HL-60/S4 treated with phorbol 12-myristate 13-acetate at 8.2 ng/mL for 4 days and 3 days (cell line): Measurements from ENCODE around the gene ARMC12.

Experiments
- in situ Hi-C: fragments of 300-500 bp; cut with MboI; formaldehyde crosslinking; loops from 2 replicates; pipeline ENCODE4 v1.15.0; 2022; ENCODE audit warnings: low sequenced_read_pairs

ARMC12 gene

DNA sequence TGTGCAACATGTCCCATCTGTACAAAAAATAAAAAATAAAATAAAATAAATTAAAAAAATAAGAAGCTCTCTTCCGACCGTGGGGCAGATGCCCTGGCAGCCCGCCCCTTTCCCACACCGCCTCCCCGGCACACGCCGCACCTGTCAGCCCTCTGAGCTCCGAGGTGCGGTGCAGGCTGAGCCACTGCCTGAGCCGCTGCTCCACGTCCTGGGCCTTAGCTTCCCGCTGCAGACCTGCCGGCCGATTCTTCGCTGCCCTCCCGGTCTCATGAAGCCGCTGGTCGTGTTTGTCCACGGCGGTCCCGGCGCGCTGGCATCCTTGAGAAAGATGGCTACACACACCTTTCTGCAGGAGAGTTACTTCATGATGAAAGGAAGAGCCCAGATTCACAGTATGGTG lies 28.9 kb downstream of the ARMC12 start:
- in situ Hi-C loops: no loop called here

DNA sequence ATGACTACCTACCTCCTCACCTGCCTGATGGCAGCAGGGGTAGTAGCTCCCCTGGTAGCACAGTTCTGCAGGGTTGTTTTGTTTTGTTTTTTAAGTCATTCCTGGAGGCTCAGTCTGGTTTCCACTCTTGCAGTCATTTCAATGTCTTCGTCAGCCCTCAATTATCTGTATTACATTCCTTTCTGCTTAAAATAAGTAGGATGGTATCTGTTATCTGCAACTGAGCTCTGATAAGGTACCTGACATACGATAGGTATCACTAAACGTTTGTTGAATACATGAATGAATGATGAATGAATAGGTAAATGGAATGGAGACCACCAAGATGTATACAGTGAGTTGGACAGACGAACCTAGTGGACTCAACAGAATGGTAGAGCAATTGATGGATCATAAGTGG lies 32.4 kb downstream of the ARMC12 start:
- in situ Hi-C loops: no loop called here

DNA sequence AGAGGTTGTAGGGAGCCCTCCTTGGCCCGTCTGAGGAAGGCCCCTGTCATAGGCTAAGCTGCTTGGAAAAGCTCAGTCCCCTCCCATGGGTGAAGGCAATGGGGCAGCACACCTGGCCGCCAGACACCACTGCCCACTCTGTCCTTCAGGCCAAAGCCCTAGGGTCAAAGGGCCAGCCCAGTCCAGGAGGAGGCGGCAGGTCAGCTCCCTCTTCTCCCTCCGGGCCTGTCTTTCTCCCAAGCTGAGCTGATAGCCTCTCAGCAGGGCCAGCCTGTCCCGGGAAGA lies 34.5 kb downstream of the ARMC12 start:
- in situ Hi-C loops: no loop called here

DNA sequence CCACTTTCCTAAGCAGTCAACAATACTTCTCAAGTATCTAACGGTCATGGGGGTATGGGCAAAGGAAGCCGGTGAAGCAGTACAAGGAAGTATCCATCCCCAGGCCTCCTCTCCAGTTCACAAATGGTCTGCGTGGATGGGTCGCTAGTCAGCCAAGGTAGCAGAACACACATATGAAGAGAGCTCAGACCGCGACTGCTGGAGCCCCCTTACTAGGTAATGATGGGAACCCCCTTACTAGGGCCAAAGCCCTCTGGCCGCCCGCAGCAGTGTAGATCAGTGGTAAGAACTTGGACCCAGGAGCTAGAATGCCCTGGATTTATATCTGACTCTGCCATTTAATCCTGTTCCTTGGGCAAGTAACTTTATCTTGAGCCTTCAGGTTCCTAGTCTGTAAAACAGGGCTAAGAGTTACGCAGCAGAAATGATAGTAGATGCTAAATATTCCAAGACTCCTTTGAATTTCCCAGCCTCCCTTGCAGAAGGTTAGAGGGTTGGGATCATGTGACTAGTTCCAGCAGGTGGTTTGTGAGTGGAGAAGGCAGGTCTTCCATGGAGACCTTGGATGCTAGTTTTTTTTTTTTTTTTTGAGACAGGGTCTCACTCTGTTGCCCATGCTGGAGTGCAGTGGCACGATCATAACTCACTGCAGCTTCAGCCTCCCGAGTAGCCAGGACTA lies 37.4 kb downstream of the ARMC12 start:
- in situ Hi-C loops: no loop called here

- in situ Hi-C loops: no loop called here
Measured at GRCh38 chr6:35775031-35775430, 38.2 kb downstream of the ARMC12 start.

GRCh38 chr6:35776364-35777215 lies 39.8 kb downstream of the ARMC12 start, which contains the start of gene CLPSL2:
Gene CLPSL2, plus strand, starts transcription at chr6:35776598. Its CDS starts 21 bp downstream, at chr6:35776619.
- in situ Hi-C loops: no loop called here

DNA sequence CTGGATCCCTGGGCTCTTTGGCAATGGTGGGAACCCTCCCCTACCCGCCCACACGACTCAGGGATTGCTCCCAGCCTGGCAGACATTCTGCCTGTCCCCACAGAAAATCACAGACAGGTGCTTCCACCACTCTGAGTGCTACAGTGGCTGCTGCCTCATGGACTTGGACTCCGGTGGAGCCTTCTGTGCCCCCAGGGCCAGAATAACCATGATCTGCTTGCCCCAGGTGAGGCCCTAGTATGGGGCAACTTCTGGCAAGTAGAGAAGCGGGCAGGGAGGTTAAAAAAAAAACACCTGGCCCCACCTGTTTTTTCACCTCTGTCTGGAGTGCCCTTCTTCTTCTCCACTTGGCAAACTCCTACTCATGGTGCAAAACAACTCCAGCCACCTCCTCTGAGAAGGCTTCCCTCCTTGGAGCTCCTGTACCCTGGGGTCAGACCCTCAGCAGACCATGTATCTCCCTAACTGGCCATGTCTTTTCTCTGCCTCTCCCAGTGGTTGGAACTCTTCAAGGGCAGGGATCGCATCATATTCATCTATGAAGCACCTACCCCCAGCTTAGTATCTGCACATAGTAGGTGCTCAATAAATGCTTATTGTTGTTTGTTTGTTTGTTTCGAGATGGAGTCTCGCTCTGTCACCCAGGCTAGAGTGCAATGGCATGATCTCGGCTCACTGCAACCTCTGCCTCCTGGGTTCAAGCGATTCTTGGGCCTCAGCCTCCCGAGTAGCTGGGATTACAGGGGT lies 40.7 kb downstream of the ARMC12 start:
- in situ Hi-C loops: no loop called here

GRCh38 chr6:35778437-35778836 lies 41.6 kb downstream of the ARMC12 start:
- in situ Hi-C loops: no loop called here

DNA sequence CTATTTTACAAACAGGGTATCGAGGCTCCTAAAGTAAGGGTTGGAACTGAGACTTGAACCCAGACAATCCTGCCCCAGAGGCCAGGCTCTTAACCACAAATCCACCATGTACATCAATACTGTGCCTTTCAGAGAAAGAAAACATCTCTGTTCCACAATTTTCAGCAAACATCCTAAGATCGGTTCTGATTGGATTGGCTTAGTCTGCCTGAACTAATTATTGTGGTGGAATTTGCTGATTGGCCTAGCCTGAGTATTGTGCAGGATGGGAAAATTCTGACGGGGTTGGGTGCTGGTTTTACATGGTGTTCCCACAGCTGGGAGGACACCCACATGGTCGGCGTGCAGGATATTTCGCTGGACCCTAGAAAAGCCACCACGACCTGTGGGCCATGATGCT lies 43.9 kb downstream of the ARMC12 start, which contains the start of gene CLPSL1:
CLPSL1 (plus strand) TSS at position 301 of the 400 bp plus-strand sequence; CDS start at position 393, 92 bp downstream.
- in situ Hi-C loops: no loop called here

- in situ Hi-C loops: no loop called here
Measured at GRCh38 chr6:35781290-35781689, 44.5 kb downstream of the ARMC12 start.

DNA sequence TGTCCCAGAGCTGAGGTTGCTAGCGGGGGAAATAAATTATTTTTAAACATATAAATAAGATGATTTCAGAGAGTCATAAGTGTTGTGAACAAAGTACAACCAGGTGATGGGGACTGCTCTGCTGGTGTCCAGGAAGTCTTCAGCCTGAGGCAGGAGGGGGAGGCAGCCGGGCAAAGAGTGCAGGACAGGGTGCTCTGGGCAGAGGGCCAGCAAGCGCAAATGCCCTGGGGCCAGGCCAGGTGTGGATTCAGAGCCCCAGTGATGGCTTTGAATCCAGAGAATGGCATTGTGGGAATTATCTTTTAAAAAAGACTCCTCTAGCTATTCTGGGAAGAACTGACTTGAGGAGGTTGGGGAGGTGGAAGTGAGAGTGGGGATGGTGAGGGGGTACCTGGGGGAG lies 45.6 kb downstream of the ARMC12 start:
- in situ Hi-C loops: no loop called here

GRCh38 chr6:35784200-35784599 lies 47.4 kb downstream of the ARMC12 start:
- in situ Hi-C loops: no loop called here

GRCh38 chr6:35786272-35786671 lies 49.4 kb downstream of the ARMC12 start:
- in situ Hi-C loops: no loop called here

DNA sequence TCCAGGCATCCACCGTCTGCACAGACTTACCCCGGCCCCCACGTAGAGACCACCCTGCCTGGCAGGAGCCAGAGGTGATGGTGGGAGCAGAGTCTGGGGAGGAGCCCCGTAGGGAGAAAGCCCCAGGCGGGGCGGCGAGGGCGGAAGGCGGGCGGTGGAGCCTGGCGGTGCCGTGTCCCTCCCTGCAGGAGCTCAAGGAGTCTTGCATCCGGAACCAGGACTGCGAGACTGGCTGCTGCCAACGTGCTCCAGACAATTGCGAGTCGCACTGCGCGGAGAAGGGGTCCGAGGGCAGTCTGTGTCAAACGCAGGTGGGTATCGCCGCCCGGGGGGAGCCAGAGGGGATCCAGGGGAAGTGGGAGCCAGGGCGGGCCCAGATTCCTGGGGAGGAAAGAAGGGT lies 50.0 kb downstream of the ARMC12 start:
- in situ Hi-C loops: no loop called here

DNA sequence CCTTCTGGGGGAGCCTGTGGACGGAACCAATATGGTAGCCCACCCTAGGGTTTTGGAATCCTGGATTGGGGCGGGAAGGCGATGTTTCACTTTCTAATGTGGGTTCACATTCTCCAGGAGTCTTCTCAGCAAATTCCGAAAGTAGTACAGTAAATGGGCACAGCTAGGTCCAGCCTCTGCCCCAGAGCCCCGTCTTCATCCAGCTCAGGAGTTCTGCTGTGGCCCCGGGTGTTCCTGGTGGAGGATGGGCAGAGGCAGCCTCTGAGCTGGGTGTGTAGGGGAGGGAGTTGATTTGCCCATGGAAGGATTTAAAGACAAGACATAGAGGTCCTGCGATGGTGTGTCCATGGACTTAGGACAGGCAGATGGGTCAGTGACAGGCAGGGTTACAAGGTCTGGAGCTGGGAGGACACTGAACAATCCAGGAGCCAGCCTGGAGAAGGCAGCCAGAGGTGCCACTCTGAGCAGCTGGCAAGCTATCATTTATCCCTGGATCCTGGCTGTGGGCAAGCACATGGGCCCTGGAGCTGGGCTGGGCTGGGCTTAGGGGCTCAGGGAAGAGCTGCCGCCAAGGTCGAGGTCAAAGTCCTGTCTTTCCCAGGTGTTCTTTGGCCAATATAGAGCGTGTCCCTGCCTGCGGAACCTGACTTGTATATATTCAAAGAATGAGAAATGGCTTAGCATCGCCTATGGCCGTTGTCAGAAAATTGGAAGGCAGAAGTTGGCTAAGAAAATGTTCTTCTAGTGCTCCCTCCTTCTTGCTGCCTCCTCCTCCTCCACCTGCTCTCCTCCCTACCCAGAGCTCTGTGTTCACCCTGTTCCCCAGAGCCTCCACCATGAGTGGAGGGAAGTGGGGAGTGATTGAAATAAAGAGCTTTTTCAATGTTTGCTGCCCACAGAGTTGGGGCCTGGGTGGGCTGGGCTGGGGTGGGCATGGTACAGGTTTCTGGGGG lies 50.7 kb downstream of the ARMC12 start:
- in situ Hi-C loops: no loop called here

DNA sequence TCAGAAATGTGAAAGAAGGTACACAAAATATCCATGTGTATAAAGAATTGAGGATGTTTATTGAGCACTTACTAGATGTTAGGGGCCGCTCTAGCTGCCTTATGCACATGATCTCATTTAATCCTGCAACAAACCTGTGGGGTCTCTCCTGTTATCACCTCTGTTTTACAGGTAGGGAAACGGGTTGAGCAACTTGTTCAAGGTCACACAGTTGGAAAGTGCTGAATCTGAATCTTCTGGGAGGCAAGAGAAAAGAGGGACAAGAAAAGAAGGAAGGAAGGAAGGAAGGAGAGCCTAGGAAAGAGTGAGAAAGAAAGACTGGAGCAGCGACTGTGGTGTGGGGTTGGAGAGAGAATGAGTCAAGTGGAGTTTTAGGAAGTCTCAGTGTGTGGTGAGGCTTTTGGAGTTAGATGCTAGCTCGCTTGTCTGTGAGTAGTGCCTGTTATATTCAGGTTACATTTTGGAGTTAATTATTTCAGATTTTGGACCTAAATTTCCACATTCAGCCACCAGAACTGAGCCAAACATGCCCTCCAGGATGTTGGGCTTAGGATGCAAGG lies 51.7 kb downstream of the ARMC12 start:
- in situ Hi-C loops: no loop called here

DNA sequence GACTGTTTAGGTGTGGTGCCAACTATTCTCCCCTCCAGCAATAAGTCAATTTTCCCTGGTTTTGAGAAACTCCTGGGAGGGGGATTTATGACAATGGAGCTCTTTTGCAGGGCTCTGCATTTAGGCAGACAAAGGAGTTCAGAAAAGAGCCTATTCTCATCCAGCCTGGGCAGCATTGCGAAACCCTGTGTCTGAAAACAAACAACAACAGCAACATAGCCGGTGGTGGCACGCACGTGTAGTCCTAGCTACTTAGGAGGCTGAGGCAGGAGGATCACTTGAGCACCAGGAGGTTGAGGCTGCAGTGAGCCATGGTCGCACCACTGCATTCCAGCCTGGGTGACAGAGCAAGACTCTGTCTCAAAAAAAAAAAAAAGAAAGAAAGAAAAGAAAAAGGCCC lies 53.9 kb downstream of the ARMC12 start:
- in situ Hi-C loops: no loop called here

DNA sequence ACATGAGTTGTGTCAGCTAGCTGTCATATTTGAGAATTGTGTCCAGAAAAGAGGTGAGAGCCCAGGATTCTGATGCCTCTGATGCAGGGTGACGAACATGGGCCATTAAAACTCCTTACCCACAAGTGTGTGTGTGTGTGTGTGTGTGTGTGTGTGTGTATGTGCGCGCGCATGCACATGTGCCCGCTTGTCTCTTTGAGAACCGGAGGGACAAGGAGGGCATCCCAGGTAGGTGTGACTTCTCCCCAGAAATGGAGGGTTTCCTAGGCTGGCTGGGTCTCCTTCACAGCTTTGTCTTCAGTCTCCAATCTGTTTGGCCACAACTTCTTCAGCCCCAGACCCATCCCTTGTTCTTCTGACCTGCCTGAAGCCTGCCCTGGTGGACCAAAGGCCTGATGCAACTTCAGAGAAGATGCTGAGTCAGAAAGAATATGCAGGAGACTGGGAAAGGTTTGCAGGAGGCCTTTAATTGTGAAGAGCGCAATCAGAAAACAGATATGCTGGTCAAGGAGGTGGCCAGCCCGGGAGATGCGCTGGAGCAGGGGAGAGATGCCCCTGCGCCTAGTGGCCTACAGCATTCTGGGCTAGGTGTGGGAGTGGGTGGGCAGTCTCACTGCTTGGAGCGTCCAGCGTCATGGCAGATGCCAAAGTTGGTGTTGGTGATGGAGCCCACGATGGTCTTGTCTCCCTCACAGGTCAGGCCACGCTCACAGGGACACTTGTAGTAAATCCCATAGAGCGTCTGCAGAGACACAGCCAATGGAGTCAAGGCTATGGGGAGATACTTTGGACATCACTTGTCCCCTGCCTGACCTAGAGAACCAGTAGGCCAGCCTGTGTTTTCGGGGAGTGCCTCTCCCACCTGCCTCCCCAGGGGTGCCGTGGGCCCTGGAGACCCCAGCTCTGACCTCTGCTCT lies 58.0 kb downstream of the ARMC12 start:
- in situ Hi-C loops: no loop called here

DNA sequence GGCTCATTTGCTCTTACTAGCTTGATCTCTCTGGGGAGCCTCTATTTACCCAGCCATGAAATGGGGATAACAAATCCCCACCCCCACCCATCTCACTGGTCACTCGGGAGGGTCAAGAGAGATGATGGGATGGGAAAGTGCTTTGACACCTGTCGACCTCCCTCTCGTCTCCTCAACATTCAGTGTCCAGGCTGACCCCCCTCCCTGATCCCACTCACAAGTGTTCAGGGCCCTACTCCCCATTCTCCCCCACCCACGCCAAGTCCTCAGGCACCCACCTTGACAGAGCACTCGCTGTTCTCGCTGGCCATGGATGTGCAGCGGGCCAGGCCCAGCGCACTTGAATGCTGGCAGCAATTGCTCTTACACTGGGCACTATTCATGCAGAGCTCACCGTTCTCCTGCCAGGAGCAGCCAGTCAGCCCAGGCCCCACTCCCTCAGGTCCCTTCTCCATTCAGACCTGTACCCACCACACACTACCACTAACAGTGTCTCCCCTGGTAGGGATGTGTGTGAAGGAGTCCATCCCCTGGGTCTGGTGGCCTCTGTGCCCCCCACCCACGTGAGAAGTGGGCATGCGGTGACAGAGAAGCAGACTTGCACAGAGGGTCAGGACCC lies 58.7 kb downstream of the ARMC12 start:
- in situ Hi-C loops: no loop called here
